Measurements from ENCODE around the gene ATP2C1. TPM values are rescaled to one million over a fixed set of nuclear protein-coding genes. Genes with fewer than 3 reads are reported as not detected.

Gene ATP2C1
- total and polyA plus RNA-seq, 10 donors, result 11.9 to 59.7 (median 46.3) TPM

DNA sequence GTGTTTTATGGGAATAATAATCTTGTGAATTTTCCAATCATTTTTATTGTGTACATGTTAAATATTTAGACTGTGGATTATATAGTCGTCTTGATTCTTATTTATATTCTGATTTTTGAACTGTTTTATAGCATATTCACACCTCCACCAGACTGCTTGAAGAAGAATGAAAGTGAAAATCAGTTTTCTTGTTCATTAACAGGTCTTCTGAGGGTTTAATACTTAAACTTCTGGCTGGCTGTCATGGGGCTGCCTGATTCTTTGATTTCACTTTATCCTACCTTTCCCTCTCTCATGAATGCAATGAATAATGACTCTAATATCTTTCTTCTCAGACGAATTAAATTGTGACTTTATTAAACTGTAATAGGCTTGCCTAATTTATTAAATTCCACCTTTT lies 56.2 kb downstream of the ATP2C1 start:
- intact Hi-C loops (cut with DNase I; ENCODE audit: low total_unique reads), result no loop called here
- 74 to 84% (median 79%) methylated on average over 2 of the region's 2 CpGs for WGBS, 5 donors

DNA sequence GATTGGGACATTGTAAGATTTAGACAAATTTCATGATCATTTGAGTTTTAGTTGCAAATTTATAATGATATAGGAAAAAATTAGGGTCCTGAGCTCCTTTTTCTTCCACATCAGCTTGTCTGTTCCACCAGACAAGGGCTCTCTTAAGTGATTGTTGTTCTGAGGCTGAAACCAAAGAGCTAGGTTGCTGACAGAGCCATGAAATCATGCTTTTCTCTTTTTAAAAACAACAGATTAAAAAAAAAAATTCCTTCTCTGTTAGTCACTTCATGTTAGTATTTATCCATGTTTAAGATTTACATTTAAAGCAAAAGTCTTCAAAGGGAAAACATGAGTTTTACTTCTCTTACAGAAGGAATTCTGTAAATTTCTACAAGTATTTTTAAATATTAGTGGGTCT lies 56.8 kb downstream of the ATP2C1 start:
- H3K27ac ChIP-seq, result no peak overlapping the region
- no peaks in the 10 kb centered on the region for H3K4me1 ChIP-seq
- no peak for DNase-seq
- TF ChIP-seq CTCF (IDR thresholded peaks at IDR 0.05 in 8 of 11, conservative IDR thresholded peaks at IDR 0.05 in 3 of 11), result no peak
- no peak for TF ChIP-seq POLR2A (IDR thresholded peaks at IDR 0.05)
- no peak for TF ChIP-seq POLR2AphosphoS5 (IDR thresholded peaks at IDR 0.05)
- H3K27me3 ChIP-seq (replicated peaks in 1 of 7), result no peaks in the 10 kb centered on the region
- intact Hi-C loops (cut with DNase I; ENCODE audit: low total_unique reads), result no loop called here
- peaks cover 0 to 4% (median 0%) of the 10 kb centered on the region in 8 donors for H3K9me3 ChIP-seq
- H3K36me3 ChIP-seq, result peaks cover 0 to 94% (median 30%) of the 10 kb centered on the region in 6 donors
- H3K4me3 ChIP-seq, result no peak overlapping the region

More for the DNA sequence above, 56.2 kb downstream of the ATP2C1 start:
- no peak for TF ChIP-seq POLR2A (IDR thresholded peaks at IDR 0.05)
- TF ChIP-seq CTCF (IDR thresholded peaks at IDR 0.05 in 8 of 11, conservative IDR thresholded peaks at IDR 0.05 in 3 of 11), result no peak
- TF ChIP-seq POLR2AphosphoS5 (IDR thresholded peaks at IDR 0.05), result no peak
- DNase-seq, result no peak
- H3K4me1 ChIP-seq, result no peaks in the 10 kb centered on the region
- peaks cover 0 to 4% (median 0%) of the 10 kb centered on the region in 8 donors for H3K9me3 ChIP-seq
- no peak overlapping the region for H3K27ac ChIP-seq
- H3K36me3 ChIP-seq, result peaks cover 0 to 94% (median 25%) of the 10 kb centered on the region in 6 donors
- no peak overlapping the region for H3K4me3 ChIP-seq
- no peaks in the 10 kb centered on the region for H3K27me3 ChIP-seq (replicated peaks in 1 of 7)

DNA sequence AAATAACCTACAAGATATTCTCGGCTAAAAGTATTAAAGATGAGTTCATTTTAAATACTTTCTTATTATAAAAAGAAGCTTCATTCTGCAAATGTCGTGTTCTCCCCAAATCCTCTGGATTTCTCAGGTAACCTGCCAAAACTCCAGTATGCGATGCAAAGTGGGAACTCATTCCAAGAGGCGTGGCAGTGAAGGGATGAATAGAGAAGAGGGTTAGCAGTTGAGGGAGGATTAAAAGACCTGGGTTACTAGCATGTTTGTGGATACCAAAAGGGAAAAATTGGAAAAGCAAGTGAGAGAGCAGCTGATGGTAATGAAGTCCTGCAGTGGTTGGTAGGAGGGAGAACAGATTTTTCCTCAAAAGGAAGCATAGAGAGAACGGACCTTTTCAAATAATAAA lies 61.6 kb downstream of the ATP2C1 start:
- no peak overlapping the region for H3K27ac ChIP-seq
- no peak for DNase-seq

DNA sequence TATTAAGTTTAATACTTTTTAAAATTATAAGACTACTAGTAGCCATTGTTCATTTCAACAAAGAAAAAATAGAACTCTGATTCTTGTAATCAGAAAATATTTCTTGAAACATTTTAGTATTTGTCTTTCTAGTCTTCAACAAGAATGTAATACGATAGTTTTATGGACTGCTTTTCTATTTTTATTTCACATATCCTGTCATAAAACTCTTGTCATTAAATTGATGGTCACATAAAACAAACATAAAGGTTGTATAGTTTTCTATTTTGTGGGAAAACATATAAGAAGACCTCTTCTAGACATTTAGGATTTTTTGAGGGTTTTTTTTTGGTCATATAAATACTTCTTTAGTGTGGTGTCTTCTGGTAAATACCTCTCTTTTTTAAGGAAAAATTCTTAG lies 62.4 kb downstream of the ATP2C1 start:
- H3K9me3 ChIP-seq, result no peaks in the 10 kb centered on the region
- no peak for DNase-seq
- H3K27me3 ChIP-seq (replicated peaks in 1 of 7), result no peaks in the 10 kb centered on the region
- WGBS, 5 donors, result 94 to 98% (median 95%) methylated on average over 1 of the region's 1 CpG
- intact Hi-C loops (cut with DNase I; ENCODE audit: low total_unique reads), result no loop called here
- H3K27ac ChIP-seq, result no peak overlapping the region
- H3K4me1 ChIP-seq, result no peaks in the 10 kb centered on the region
- TF ChIP-seq POLR2AphosphoS5 (IDR thresholded peaks at IDR 0.05) (no peak), POLR2A (IDR thresholded peaks at IDR 0.05) (no peak), CTCF (IDR thresholded peaks at IDR 0.05 in 8 of 11, conservative IDR thresholded peaks at IDR 0.05 in 3 of 11) (no peak)
- no peak overlapping the region for H3K4me3 ChIP-seq
- peaks cover 0 to 90% (median 43%) of the 10 kb centered on the region in 6 donors for H3K36me3 ChIP-seq

More for the DNA sequence above, 61.6 kb downstream of the ATP2C1 start:
- Histone ChIP-seq H3K27me3 (replicated peaks in 1 of 7) (no peaks in the 10 kb centered on the region), H3K4me3 (no peak overlapping the region), H3K9me3 (no peaks in the 10 kb centered on the region), H3K36me3 (peaks cover 0 to 86% (median 41%) of the 10 kb centered on the region in 6 donors), H3K4me1 (no peaks in the 10 kb centered on the region)
- TF ChIP-seq POLR2AphosphoS5 (IDR thresholded peaks at IDR 0.05), result no peak
- TF ChIP-seq CTCF (IDR thresholded peaks at IDR 0.05 in 8 of 11, conservative IDR thresholded peaks at IDR 0.05 in 3 of 11), result no peak
- TF ChIP-seq POLR2A (IDR thresholded peaks at IDR 0.05), result no peak
- WGBS, 5 donors, result 92 to 98% (median 97%) methylated on average over 5 of the region's 5 CpGs
- intact Hi-C loops (cut with DNase I; ENCODE audit: low total_unique reads), result no loop called here
